GM18508 (cell line): ENCODE measurements around the gene TWF2.

Experiments used
- ATAC-seq: cut with Tn5 transposase; IDR thresholded peaks from one replicate; pipeline ENCODE4 v1.9.1; 2021; ENCODE audit warnings: moderate number of reproducible peaks; ENCODE audit not compliant: insufficient read depth, unreplicated experiment

Gene TWF2

DNA sequence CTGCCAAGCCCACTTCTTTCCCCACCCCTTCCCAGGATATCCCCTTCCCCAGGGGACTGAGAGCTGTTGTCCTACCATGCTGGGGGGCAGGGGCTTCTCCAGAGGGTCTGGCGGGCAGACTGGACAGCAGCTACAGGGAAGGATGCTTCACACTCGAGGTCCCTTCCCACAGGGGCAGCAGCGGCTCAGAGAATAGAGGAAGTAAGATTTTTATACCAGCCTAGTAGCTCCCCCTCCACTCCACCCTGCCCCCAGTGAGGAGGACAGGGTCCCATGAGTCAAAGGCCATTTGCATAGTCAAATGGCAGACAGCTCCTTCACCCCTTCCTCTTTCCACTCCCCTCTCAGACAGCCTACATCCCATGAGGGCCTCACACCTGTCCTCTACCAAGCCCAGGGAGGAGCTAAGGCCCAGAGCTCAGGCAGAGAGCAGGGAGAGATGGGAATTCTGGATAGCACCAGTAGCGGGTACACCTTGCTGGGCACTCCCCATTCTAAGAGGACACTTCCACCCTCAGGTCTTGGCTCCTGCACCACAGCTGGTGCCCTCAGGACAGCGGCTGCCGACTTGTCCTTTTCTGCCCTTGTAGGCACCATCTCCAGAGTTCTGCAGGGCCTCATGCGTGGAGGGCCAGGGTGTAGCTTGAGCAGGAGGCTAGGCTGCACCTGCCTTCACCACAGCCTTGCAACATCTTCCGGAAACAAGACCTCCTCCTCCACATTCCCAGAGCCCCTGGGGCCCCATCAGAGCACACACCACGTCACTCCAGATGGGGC, 13.3 kb downstream of the TWF2 start, which contains the start of gene TLR9:
TSS of gene TLR9 (minus strand) at position 194 of the 777 bp plus-strand sequence. CDS start at position 78, 116 bp downstream.
- peak; percentile 54 for ATAC-seq

DNA sequence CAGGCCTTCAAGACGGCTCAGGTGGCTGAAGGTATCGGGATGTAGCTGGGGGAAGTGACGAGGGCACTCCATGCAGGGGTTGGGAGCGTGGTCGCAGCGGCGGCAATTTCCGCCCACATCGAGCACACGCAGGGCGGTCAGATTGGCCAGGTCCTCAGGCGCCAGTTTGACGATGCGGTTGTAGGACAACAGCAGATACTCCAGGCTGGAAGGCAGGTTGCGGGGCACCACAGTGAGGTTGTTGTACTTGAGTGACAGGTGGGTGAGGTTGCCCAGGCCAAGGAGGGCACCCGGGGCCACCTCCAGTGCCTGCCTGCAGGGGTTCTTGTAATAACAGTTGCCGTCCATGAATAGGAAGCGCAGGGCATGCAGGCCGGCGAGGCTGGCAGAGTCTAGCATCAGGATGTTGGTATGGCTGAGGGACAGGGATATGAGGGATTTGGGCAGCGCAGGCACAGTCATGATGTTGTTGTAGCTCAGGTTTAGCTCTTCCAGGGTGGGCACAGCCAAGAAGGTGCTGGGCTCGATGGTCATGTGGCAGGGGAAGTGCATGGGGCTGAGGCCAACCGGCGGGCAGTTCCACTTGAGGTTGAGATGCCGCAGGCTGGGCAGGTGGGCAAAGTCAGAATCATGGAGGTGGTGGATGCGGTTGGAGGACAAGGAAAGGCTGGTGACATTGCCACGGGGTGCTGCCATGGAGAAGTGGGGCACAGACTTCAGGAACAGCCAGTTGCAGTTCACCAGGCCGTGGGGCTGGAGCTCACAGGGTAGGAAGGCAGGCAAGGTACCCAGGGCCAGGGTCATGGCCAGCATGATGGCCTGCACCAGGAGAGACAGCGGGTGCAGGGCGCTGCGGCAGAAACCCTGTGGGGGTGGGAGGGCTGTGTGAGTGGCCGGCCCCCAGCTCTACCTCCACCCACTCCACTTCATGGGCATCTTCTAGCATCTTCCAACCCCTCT, 15.2 kb downstream of the TWF2 start:
- ATAC-seq, result no peak

DNA sequence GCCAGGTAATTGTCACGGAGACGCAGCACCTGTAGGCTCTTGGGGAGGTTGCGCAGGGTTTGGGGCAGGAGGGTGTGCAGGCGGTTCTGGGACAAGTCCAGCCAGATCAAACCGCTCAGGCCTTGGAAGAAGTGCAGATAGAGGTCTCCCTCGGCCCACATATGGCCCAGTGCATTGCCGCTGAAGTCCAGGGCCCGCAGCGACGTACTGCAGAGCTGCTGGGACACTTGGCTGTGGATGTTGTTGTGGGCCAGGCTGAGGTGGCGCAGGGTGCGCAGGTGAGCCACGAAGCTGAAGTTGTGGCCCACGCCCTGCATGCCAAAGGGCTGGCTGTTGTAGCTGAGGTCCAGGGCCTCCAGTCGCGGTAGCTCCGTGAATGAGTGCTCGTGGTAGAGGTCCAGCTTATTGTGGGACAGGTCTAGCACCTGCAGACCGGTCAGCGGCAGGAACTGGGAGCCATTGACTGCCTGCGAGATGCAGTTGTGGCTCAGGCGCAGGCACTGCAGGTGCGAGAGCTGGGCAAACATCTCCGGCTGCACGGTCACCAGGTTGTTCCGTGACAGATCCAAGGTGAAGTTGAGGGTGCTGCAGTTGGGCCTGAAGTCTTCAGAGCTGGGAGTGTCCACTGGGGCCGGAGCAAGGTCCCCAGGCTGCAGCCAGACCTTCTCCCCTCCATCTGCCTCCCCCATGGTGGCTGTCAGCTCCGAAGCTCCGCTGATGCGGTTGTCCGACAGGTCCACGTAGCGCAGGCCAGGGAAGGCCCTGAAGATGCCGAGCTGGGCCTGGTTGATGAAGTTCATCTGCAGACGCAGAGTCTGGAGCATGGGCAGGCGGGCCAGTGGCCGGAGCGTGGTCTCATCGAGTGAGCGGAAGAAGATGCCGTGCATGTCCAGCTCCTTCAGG, 16.4 kb downstream of the TWF2 start:
- no peak for ATAC-seq

DNA sequence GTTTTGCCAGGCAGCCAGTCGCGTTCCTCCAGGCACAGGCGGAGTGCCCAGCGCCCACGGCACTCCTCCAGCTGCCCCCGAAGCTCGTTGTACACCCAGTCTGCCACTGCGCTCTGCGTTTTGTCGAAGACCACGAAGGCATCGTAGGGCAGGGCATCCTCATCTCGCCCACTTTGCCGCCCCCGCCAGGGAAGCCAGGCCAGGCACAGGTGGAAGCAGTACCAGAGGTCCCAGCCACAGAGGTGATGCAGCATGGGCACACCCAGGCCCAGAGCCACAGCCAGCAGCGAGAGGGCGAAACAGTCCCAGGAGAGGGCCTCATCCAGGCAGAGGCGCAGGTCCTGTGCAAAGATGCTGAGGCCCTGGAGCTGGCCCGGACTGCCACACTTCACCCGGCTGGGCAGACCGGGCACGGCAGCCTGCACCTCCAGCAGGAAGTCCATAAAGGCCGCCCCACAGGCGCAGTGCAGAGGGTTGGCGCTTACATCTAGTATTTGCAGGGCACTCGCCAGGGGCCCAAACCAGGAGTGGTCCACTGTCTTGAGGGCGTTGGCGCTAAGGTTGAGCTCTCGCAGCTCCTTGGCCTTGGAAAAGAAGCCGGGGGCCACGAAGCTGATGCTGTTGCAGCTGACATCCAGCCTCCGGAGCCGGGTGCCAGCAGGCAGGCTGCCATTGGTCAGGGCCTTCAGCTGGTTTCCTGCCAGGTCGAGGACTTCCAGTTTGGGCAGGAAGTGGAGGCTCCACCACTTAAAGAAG, 17.2 kb downstream of the TWF2 start:
- no peak for ATAC-seq

DNA sequence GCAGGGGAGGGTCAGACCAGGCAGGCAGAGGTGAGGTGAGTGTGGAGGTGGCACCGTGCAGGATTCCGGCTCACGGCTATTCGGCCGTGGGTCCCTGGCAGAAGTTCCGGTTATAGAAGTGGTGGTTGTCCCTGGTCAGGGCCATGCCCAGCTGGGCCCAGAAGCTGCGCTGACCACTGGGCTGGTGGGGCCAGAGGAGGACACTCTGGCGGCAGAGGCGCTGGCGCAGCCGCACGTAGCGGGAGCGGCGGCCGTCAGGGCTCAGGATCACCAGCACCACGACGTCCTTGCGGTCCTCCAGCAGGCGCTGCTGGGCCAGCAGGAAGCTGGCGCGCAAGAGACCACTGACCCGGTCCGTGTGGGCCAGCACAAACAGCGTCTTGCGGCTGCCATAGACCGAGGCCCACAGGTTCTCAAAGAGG, 17.8 kb downstream of the TWF2 start:
- no peak for ATAC-seq

DNA sequence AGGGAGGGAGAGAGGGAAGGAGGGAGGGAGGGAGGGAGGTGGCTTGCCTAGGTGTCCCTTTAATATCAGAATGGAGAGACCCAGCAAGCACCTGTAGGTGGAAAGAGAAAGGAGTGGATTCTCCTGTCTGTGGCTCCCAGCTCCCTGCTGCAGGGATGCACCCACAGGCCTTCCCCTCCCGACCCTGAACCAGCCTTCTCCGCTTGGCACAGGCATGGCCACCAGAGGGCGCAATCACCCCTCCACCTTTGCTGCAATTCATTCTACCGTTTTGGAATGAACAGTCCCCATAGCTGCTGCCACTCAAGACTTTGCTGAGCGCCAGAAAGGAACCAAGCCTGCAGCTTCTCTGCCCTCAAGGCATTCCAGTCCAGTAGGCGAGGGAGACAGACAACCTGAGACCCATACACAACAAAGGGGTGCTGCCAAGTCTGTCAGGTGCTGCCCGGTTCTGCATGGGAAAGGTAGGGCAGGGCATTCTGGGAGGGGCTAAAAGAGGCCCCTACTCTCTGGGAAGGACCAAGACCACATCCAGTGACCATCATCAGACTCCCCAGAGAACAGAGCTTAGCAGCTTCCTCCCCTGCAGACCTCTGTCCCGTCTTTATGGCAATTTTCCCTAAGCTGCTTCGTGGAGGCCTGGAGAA, 18.5 kb downstream of the TWF2 start:
- no peak for ATAC-seq

DNA sequence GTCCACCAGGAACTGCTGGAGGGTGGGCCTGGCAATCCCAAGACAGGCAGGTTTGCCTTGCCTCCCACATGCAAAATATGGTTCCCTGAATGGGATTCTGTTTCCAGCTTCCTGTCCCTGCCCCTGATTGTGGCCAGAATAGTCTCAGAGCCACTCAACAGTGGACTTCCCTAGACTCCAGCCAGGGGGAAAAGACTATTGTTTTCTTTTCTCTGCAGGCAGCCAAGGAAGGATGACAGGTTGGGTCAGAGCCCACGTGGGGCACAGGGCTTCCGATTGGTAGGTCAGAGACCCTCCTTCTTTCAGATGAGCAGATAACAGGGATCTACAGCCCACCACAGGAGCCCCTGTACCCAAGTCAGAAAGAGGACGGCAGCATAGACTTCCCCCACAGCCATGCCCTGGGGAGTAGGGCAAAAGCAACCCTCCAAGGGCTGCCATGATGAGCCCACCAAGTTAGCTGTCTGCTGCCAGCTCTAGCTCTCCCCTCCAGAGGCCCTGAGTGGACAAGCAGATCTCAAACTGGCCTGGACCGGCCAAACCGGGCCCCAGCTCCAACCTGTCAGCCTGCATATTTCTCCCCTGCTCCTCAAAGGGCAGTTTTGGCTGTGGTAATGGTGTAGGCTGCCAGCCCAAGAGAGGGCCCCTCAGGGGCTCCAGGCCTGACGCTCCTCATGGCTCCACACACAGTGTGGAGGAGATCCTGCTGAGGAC, 19.9 kb downstream of the TWF2 start:
- ATAC-seq, result no peak

DNA sequence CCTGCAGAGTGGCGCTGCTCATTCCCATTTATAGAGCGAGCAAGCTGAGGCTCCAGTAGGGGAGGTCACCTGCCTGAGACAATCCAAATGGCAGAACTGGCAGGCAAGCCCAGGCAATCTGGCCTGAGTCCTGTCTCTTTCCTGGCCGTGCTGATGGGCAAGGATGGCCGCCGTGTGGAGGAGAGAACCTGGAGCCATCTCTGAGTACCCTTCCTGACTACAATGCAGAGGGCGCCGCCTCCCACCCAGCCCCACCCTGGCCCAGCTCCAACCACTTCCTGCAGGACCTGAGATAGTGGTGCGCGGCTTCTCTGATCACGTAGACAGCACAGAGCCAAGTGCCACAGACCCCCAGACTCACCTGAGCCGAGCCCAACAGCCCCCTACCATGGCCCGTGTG, 20.5 kb downstream of the TWF2 start:
- no peak for ATAC-seq

DNA sequence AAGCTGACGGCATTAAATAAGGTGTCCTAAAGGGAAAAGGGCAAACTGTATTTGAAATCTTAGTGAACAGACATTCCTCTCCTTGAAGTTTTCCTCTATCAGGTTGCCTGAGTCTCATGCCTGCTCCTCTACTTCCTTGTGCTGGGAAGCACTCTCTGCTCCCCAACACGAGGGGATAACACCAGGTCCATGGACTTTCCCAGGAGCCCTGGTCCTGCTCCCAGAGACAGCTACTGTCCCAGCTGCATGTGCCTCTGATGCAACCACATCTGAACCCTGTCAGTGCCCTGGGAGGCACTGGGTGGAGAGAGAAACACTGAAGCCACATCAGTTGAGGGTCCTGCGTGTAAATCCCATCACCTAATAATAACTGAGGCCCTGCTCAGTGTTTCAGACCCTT, 20.9 kb downstream of the TWF2 start:
- no peak for ATAC-seq

DNA sequence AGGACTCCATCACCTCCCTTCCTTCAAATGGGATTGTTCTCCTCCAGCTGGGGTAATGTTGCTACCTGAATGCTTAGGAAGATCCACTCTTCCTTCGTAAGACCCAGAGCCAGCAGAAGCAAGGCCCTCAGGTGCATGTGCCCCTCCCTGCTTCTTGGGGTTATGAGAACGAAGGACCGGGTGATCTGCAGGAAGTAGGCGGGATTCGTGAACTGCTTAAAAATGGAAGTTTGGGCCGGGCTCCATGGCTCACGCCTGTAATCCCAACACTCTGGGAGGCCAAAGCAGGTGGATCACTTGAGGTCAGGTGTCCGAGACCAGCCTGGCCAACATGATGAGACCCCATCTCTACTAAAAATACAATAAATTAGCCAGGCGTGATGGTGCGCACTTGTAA, 21.6 kb downstream of the TWF2 start:
- ATAC-seq, result no peak

DNA sequence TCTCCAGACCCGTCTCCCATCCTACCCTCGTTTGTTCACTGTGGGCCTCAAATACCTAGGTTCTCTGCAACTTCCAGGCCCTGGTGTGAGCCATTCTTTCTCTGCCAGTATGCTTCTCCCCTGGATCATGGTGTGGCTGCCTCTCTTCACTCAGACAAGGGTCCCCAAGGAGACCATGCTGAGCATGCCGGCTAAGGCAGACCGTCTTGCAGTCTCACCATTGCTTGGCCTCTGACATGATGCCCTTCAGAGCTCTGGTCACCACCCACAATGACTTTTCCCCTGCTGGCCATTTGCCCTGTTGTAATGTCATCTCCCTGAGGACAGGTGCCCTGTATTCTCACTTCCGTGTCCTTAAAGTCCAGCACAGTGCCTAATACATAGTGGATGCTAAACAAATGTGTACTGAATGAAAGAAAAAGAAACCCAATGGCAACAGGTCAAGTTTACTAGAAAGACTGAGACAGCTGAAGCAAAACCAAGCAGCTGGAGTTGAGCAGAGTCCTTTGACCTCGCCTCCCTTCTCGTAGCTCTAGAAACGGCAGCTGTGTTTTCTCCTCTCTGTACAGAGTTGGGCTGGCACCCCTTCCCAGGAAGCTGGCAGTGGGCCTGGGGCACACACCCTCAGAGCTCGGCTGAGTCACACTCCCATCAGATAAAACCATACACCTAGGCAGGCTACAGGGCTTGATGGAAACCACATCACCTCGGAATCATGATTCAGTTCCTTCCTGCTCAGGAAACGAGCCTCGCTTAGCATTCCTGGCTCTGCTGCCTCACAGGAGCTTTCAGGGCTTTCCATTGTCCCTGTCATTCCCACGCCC, 22.2 kb downstream of the TWF2 start:
- ATAC-seq, result no peak

DNA sequence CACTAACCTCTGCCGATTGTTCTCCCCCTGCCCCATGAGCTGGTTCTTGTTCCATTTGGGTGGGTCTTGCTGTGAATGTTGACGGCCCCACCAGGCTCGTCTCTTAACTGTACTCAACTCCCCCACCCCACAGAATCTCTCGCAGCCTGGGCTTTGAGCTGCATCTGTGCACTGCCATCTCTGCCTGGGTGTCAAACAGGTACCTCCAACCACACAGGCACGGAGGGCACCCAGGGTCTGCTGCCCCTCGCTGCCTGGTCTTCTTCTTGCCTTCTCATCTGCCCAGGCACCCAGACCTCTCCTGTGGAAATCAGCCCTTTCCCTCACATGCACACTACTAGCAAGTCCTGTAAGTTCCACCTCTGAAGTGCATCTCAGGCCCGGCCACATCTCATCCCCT, 23.6 kb downstream of the TWF2 start:
- ATAC-seq, result no peak

DNA sequence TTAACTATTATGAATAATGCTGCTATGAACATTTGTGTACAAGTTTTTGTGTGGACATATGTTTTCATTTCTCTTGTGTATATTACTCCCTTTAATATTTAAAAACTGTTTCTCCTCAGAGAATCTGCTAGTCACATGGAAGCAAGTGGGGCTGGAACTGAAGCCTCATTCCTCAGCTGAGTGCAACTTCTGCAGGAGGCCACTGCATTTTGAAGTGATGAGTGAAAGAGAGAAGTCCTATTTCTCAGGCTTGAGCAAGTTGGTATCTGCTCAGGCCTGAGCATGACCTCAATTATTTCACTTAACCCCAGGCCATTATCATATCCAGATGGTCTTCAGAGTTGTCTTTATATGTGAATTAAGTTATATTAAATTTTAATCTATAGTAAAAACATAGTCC, 25.1 kb downstream of the TWF2 start:
- ATAC-seq, result no peak

DNA sequence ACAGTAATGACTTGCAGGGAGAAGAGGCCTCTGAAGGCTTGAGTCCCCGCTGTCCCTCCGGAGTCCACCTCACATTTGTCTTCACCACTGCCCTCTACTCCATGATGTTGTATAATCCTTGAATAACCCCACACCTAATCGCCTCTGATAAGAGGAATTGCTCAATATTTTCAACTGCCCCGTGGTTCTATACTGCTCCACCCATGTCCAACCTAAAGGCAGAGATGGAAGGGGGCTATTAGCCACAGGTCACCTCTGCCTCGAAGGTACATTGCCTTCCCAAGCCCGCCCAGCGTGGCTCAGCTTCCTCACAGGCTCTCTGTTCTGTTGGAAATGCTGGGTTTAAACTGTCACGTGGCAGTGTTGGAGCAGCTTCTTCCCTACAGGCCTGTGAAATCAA, 26.0 kb downstream of the TWF2 start:
- no peak for ATAC-seq

DNA sequence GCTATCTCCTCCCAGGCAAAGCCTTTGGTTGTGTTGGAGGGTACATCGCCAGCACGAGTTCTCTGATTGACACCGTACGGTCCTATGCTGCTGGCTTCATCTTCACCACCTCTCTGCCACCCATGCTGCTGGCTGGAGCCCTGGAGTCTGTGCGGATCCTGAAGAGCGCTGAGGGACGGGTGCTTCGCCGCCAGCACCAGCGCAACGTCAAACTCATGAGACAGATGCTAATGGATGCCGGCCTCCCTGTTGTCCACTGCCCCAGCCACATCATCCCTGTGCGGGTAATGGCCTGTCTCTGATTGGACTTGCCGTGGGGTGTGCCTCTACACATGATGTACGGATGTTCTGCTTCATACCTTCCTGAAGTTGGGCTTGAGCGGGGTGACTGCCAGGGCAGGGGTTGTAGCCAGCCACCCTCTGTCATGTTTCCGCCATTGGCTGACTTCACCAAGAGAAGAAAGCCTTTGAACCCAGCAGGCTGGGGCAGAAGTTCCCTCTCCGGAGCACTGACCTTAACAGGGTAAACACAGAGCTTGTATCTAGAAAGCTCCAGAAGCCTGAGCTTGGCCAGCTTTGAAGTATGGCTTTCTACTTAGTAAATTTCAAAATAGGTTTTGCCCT, 27.6 kb downstream of the TWF2 start:
- ATAC-seq, result no peak

DNA sequence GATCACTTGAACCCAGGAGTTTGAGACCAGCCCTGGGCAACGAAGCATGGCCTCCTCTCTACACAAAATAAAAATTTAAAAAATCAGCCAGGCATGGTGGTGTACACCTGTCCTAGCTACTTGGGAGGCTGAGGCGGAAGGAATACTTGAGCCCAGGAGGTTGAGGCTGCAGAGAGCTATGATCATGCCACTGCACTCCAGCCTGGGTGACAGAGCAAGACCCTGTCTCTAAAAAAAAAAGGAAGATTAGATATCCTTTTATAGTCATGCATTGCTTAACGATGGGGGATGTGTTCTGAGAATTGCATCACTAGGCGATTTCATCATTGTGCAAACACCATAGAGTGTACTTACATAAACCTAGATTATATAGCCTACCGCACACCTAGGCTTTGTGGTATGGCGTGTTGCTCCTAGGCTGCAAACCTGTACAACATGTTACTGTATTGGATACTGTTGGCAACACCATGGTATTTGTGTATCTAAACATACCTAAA, 28.4 kb downstream of the TWF2 start:
- no peak for ATAC-seq

DNA sequence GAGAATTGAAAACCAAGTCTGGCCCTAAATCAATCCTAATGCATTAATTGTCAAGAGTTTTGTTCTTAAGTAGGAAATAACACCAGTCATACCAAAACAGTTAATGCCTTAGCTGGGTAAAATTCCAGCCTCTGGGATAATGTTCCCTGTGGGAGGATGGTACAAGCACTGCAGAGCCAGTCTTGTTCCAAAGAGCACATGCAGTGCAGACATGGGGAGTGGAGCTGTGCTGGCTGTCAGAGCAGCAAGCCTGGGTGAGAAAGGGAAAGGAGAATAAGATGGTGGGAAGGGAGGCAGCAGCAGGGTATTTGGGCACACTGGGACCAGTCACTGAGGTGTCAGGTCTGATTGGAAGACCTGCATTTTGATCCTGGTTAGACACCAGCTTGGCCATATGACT, 28.9 kb downstream of the TWF2 start:
- no peak for ATAC-seq
